Measurements from ENCODE around the gene OR2AG1.

GRCh38 chr11:6734616-6735015 is 48.2 kb upstream of the OR2AG1 start:
- TF ChIP-seq POLR2A (IDR thresholded peaks at IDR 0.05), result no peak
- no peak for TF ChIP-seq CTCF (IDR thresholded peaks at IDR 0.05)
- no peak for TF ChIP-seq POLR2AphosphoS5 (IDR thresholded peaks at IDR 0.05; ENCODE audit: insufficient read depth in 1 of 2, low read depth in 1 of 2)

Data from vagina (tissue), 2 donors.